GM18909 (cell line): ENCODE data around the gene GPR119.
"Not testable (repeated sequence)": the region's sequence is repeated elsewhere in the genome, so short reads cannot be mapped to it uniquely, and the experiment has no call there.

Source experiments
- ATAC-seq: cut with Tn5 transposase; IDR thresholded peaks from one replicate; pipeline ENCODE4 v1.9.1; 2021; ENCODE audit warnings: mild to moderate bottlenecking; ENCODE audit not compliant: unreplicated experiment, poor library complexity

Gene GPR119

DNA sequence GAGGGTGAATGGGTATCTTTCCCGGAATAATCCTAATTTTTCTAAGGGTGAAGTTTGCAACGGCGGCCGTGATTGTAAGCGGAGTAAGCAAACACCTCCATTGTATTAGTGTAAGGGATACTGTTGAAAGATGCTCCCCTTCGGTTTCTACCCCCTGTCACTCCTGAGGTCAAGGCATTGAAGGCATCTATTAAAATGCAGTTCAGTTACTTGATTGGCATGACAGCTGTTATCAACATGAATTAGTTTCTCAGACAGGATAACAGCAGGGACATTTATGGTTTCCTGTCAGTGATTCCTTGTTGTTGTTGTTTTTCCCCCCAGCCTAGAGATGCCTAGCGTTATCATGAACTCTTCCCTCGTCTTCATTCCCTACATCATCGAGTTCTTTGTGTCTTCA lies 45.2 kb downstream of the GPR119 start:
- no peak for ATAC-seq

GRCh38 chrX:130339408-130340222 lies 45.9 kb downstream of the GPR119 start, which contains the start of gene SLC25A14:
Gene SLC25A14, plus strand, starts transcription at chrX:130339919. Its CDS starts 360 bp downstream, at chrX:130340279.
- ATAC-seq: peak; percentile 92

DNA sequence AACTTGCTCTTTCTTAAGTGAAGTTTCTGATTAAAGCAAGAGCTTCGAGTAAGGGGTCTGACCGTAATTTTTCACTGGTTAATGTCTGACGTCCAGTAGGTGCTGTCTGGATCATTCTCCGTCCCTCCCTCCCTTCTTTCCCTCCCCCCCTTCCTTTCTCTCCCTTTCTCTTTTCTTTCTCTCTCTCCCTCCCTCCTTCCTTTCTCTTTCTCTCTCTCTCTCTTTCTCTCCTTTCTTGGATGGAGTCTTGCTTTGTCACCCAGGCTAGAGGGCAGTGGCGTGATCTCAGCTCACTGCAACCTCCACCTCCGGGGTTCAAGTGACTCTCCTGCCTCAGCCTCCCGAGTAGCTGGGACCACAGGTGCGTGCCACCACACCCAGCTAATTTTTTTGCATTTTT lies 46.6 kb downstream of the GPR119 start:
- not testable (repeated sequence) for ATAC-seq

- no peak for ATAC-seq
Measured at GRCh38 chrX:130336531-130336930, 48.9 kb downstream of the GPR119 start.
